HUES6 (cell line): Measurements from ENCODE around the gene SPSB1.

ENCODE experiments used
- H3K27ac ChIP-seq: 2 replicates; pipeline ENCODE4 v1.7.0; 2013; ENCODE audit warnings: low read depth, mild to moderate bottlenecking, low read length, inconsistent platforms
- H3K27me3 ChIP-seq: 2 replicates; pipeline ENCODE4 v1.6.1; 2013; ENCODE audit warnings: low read length; ENCODE audit not compliant: control insufficient read depth, insufficient read depth
- H3K36me3 ChIP-seq: 2 replicates; pipeline ENCODE4 v1.6.1; 2013; ENCODE audit warnings: low read length; ENCODE audit not compliant: control insufficient read depth, insufficient read depth
- H3K4me1 ChIP-seq: 2 replicates; pipeline ENCODE4 v1.6.1; 2013; ENCODE audit warnings: low read length; ENCODE audit not compliant: control insufficient read depth, insufficient read depth
- H3K4me3 ChIP-seq: 2 replicates; pipeline ENCODE4 v1.5.1; 2013; ENCODE audit warnings: low read depth, low read length
- H3K9ac ChIP-seq: one replicate; pipeline ENCODE4 v1.6.1; 2013; ENCODE audit warnings: mild to moderate bottlenecking, low read length
- H3K9me3 ChIP-seq: 2 replicates; pipeline ENCODE4 v1.6.1; 2013; ENCODE audit warnings: low read depth, low read length; ENCODE audit not compliant: control insufficient read depth, insufficient read depth

Gene SPSB1

DNA sequence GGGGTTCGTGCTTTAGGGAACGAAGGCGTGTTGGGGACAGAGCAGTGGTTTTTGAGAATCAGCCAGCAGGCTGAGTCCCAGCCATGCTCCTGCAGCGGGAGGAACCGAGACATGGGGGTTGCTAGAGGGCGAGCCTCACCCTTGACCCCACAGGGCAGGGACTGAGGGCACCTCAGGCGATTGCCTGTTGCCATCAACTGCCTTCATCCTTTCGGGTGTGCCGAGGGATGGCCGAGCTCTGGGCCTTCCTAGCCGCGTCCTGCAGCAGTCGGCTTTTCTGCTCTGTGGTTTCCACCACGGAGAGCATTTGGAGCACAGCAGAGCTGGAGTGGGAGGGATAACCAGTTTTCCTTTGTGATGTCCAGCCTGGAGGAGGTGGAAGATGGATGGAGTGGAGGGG is 13.3 kb downstream of the SPSB1 start:
- Histone ChIP-seq H3K4me1 (peaks cover 6% of the 10 kb centered on the region; the same call in 1 of the 2 replicates), H3K27me3 (no peaks in the 10 kb centered on the region), H3K27ac (no peak overlapping the region), H3K9me3 (no peaks in the 10 kb centered on the region), H3K36me3 (no peaks in the 10 kb centered on the region; the same call in 1 of the 2 replicates), H3K9ac (no peak overlapping the region), H3K4me3 (no peak overlapping the region)

DNA sequence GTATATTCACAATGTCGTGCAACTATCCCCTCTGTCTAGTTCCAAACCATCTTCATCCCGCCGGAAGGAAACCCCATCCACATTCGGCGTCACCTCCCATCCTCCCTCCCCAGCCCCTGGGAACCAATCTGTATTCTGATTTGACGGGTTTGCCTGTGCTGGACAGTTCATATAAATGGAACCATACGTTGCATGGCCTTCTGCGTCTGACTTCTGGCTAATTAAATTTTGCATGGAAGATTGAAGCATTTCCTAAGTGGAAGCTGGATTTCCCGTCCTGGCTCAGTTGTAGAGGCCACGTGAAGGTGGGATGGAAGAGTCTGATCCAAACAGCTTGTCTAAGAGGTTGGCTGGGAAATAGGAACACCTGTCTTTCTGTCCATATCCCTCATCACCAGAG is 14.6 kb downstream of the SPSB1 start:
- Histone ChIP-seq H3K36me3 (no peaks in the 10 kb centered on the region), H3K4me1 (peaks cover 6% of the 10 kb centered on the region; the same call in 1 of the 2 replicates), H3K27me3 (no peaks in the 10 kb centered on the region), H3K27ac (no peak overlapping the region), H3K9me3 (no peaks in the 10 kb centered on the region), H3K9ac (no peak overlapping the region), H3K4me3 (no peak overlapping the region)

DNA sequence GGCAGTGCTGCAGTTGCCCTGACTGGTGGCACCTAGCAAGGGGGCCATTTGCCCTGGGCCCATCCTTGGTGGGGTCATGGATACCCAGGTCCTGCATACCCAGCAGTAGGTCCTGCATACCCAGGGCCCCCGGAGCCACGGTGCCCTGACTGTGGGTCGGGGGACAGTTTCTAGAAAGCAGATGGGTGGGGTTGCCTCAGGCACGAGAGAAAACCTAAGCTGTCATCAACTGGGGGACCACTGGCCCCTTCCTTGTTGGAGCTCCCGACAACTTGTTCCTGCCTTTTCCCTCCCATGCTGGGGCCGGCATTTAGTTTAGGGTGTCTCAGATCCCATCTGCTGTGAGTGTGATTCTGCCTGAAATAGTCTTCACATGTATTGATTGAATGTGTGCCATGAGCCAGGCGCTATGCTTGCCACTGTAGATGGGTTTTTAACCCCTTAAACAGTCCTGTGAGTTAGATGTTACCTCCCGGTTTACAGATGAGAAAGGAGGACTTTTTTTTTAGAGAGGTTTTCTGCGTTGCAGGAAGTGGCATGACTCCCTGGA is 15.6 kb downstream of the SPSB1 start:
- no peaks in the 10 kb centered on the region for H3K36me3 ChIP-seq
- no peak overlapping the region for H3K27ac ChIP-seq
- H3K4me1 ChIP-seq: no peaks in the 10 kb centered on the region; the same call in 1 of the 2 replicates
- no peaks in the 10 kb centered on the region for H3K9me3 ChIP-seq
- no peak overlapping the region for H3K4me3 ChIP-seq
- no peaks in the 10 kb centered on the region for H3K27me3 ChIP-seq
- H3K9ac ChIP-seq: no peak overlapping the region

DNA sequence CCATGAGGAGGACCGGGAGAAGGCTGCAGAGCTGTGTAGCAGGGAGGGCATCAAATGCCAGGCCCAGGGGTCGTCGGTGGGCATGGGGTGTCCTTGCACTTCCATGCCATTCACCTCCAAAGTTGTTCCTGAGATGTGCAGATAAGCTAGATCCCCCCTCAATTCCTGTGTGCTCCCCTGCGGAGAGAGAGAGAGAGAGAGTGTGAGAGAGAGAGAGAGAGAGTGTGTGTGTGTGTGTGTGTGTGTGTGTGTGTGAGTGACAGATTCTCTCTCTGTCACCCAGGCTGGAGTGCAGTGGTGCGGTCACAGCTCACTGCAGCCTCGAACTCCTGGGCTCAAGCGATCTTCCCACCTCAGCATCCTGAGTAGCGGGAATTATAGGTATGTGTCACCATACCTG is 16.4 kb downstream of the SPSB1 start:
- Histone ChIP-seq H3K9ac (no peak overlapping the region), H3K4me1 (no peaks in the 10 kb centered on the region; the same call in 1 of the 2 replicates), H3K9me3 (no peaks in the 10 kb centered on the region), H3K27ac (no peak overlapping the region), H3K27me3 (no peaks in the 10 kb centered on the region), H3K4me3 (no peak overlapping the region), H3K36me3 (no peaks in the 10 kb centered on the region)

DNA sequence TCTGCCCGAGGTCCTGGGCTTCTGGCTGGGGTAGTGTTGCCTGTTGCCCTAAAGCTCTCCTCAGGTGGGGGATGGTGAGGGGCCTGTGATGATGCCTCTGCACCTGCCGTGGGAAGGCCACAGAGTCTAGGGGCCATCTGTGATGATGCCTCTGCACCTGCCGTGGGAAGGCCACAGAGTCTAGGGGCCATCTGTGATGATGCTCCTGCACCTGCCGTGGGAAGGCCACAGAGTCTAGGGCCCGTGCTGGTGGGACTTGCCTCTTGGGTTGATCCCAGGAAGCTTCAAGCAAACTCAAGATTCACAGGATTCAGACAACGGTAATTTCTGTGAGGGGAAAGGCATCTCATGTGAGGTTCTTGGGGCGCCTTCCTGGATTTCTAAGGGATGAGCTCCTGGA is 17.3 kb downstream of the SPSB1 start:
- no peak overlapping the region for H3K27ac ChIP-seq
- no peaks in the 10 kb centered on the region for H3K36me3 ChIP-seq
- no peak overlapping the region for H3K4me3 ChIP-seq
- no peaks in the 10 kb centered on the region for H3K9me3 ChIP-seq
- H3K9ac ChIP-seq: no peak overlapping the region
- no peaks in the 10 kb centered on the region; the same call in 1 of the 2 replicates for H3K4me1 ChIP-seq
- H3K27me3 ChIP-seq: no peaks in the 10 kb centered on the region

DNA sequence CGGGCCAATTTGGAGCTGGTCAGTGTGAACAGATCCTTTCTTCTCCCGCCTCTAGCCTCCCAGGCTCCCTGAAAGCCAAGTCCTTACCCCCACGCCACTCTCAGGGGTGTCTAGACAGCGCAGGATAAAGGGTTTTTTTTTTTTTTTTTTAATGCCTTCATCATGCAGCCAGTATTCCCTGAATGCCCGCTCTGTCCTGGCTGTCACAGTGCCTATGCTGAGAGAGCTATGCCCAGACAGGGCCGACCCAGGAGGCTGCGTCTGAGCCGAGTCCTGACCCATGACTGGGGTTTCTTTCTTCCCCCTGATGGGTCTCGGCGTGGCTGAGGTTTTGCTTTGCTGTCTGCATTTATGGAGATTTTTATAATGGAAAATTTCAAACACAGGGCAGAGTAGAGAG is 18.3 kb downstream of the SPSB1 start:
- Histone ChIP-seq H3K27me3 (no peaks in the 10 kb centered on the region), H3K36me3 (no peaks in the 10 kb centered on the region), H3K4me3 (no peak overlapping the region), H3K9me3 (no peaks in the 10 kb centered on the region), H3K27ac (no peak overlapping the region), H3K9ac (no peak overlapping the region), H3K4me1 (no peaks in the 10 kb centered on the region; the same call in 1 of the 2 replicates)

DNA sequence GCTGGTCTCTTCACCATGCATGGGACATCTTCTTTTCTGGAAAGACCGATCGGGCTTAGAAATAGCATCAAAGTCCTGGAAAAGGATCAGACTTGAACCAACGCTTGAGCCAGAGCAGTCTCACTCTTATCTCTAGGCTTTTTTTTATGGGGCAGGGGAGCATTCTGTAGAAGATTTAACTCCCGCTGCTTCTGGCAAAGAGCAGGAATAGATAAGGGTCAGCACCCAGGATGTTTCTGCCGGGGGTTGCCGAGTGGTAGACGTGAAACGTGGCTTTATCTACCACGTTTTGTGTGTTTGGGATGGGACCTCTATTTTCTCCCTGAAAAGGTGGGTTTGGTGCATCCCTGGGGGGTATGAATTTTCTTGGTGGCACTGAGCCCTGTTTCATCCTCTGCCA is 18.8 kb downstream of the SPSB1 start:
- H3K9ac ChIP-seq: no peak overlapping the region
- H3K4me1 ChIP-seq: no peaks in the 10 kb centered on the region; the same call in 1 of the 2 replicates

DNA sequence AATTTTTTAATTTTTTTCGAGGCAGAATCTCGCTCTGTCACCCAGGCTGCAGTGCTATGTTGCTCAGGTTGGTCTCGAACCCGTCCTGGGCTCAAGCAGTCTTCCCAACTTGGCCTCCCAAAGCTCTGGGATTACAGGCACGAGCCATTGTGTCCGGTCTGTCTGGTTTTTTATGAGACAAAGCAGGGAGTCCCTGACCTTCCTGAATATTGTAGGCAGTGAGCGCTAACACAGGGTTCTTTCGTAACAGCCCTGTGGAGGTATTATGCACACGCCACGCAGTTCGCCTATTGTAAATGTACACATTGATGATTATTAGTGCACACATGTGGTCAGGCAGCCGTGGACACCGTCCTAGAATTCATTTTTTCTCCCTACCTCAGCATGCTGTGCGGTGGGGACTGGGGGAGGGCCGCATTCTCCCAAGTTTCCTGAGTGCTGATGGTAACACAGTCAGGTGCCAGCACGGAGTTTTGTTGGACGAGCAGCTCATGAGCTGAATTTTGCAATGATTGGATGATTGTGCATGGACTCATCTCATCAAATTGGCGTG is 19.6 kb downstream of the SPSB1 start:
- Histone ChIP-seq H3K9me3 (no peaks in the 10 kb centered on the region), H3K27me3 (no peaks in the 10 kb centered on the region), H3K27ac (no peak overlapping the region), H3K36me3 (no peaks in the 10 kb centered on the region), H3K9ac (no peak overlapping the region), H3K4me3 (no peak overlapping the region), H3K4me1 (no peaks in the 10 kb centered on the region; the same call in 1 of the 2 replicates)

More for the DNA sequence above, 18.8 kb downstream of the SPSB1 start:
- no peak overlapping the region for H3K4me3 ChIP-seq
- H3K36me3 ChIP-seq: no peaks in the 10 kb centered on the region
- H3K27ac ChIP-seq: no peak overlapping the region
- H3K27me3 ChIP-seq: no peaks in the 10 kb centered on the region
- no peaks in the 10 kb centered on the region for H3K9me3 ChIP-seq

DNA sequence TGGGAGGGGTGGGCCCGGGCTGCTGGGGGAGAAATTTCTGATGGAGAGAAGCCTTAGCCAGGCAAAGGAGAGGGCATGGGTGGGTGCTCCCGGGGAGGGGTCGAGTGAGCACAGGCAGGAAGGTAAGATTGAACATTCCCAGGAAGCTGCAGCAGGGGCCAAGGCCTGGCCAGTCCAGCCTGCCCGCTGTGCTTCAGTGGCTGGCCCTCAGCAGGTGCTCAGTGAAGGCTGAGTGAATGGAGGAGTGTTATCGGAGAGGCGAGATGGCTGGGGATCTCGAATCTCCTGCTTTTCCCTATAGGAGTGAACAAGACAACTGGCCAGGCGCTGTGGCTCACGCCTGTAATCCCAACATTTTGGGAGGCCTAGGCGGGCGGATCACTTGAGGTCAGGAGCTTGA is 20.9 kb downstream of the SPSB1 start:
- Histone ChIP-seq H3K27ac (no peak overlapping the region), H3K36me3 (no peaks in the 10 kb centered on the region), H3K9ac (no peak overlapping the region), H3K27me3 (no peaks in the 10 kb centered on the region), H3K4me1 (peaks cover 5% of the 10 kb centered on the region; the same call in 1 of the 2 replicates), H3K4me3 (no peak overlapping the region), H3K9me3 (no peaks in the 10 kb centered on the region)

DNA sequence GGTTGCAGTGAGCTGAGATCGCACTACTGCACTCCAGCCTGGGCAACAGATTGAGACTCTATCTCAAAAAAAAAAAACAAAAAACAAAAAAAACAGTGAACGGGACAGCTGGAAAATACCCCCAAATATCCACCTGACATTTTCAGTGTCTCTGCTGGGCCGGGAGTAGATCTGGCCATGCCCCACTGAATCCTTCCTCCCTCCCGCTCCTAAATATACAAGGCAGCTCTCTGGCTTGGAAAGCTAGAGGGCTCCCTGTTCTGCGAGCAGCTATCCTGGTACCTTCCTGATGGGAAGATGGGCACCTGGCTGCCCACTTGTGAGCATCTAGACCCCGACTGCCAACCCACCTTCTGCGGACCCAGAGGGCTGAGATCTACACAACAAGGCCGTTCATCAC is 21.4 kb downstream of the SPSB1 start:
- Histone ChIP-seq H3K9ac (no peak overlapping the region), H3K27ac (no peak overlapping the region), H3K36me3 (no peaks in the 10 kb centered on the region), H3K4me1 (peaks cover 6% of the 10 kb centered on the region; the same call in 1 of the 2 replicates), H3K4me3 (no peak overlapping the region), H3K27me3 (no peaks in the 10 kb centered on the region), H3K9me3 (no peaks in the 10 kb centered on the region)

DNA sequence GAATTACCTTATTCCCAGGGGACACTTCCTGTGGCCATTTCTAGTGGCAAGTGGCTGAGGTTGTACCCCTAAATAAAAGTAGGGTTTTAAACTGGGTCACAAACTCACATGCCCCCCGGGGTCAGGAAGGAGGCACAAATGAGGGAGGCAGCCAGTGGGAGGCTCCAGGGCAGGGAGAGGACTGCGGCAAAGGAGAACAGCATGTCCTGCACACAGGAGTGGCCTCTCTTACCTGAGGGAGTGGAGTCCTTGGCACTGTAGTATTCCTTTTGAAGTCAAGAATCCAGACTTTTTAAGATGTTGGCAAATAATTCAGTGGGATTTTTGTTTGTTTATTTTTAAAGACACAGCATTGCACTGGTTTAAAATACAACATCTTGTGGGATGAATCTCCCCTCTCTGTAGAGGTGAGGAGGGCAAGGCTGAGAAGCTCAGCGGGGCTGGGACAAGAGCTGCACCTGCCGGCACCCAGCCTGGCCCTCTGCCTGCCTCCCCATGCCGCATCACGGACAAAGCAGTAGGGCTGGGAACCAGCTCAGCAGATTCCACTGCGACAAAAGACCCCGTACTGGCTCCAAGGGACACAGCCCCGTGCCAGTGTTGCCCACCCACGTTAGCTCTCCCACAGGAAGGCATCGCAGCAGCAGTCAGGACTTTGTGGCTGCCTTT is 22.2 kb downstream of the SPSB1 start:
- Histone ChIP-seq H3K9ac (no peak overlapping the region), H3K36me3 (no peaks in the 10 kb centered on the region), H3K9me3 (no peaks in the 10 kb centered on the region), H3K27me3 (no peaks in the 10 kb centered on the region), H3K27ac (no peak overlapping the region), H3K4me3 (no peak overlapping the region), H3K4me1 (peaks cover 13% of the 10 kb centered on the region)
